Activated T-helper 1 cell treated with anti-CD3 and anti-CD28 coated beads, Interleukin-12 subunit alpha, Interleukin-12 subunit beta, Interleukin-2, Interleukin-4 antibody, amounts not matched to agents 30 ng/mL and 10 ng/mL and 1 ng/mL, durations not matched to agents 14 hours and 24 hours and 36 hours (primary cell): Measurements from ENCODE around the gene NPIPA3. TPM values are rescaled to one million over a fixed set of nuclear protein-coding genes. Genes with fewer than 3 reads are reported as not detected.
"Not testable (repeated sequence)": the region's sequence is repeated elsewhere in the genome, so short reads cannot be mapped to it uniquely, and the experiment has no call there.

Experiments
- DNase-seq: peaks from one replicate; pipeline ENCODE4 v3.0.0; 2021; ENCODE audit warnings: low spot score
- H3K27ac Mint-ChIP-seq: one replicate; pipeline ENCODE4 v1.8.0; 2021; ENCODE audit warnings: mild to moderate bottlenecking, mixed read lengths
- H3K27me3 Mint-ChIP-seq: one replicate; pipeline ENCODE4 v1.8.0; 2022; ENCODE audit warnings: mild to moderate bottlenecking, moderate library complexity, mixed read lengths; ENCODE audit not compliant: insufficient read depth
- H3K36me3 Mint-ChIP-seq: one replicate; pipeline ENCODE4 v1.8.0; 2021; ENCODE audit warnings: low read depth, mixed read lengths
- H3K4me1 Mint-ChIP-seq: one replicate; pipeline ENCODE4 v1.8.0; 2021; ENCODE audit warnings: low read depth, mixed read lengths
- H3K4me3 Mint-ChIP-seq: one replicate; pipeline ENCODE4 v1.8.0; 2021; ENCODE audit warnings: mild to moderate bottlenecking, moderate library complexity, mixed read lengths
- H3K9me3 Mint-ChIP-seq: one replicate; pipeline ENCODE4 v1.8.0; 2021; ENCODE audit warnings: mixed read lengths
- intact Hi-C: fragments of 100-400 bp; cut with micrococcal nuclease; formaldehyde crosslinking; loops from one replicate; pipeline ENCODE4 v1.15.1; 2024
- total RNA-seq: library from RNA; stranded (reverse); gene quantifications from 2 replicates; pipeline ENCODE4 v1.2.3, GENCODE V29; 2022

The NPIPA3 gene
- 2.1 and 2.7 TPM in 2 replicates for total RNA-seq

- H3K9me3 Mint-ChIP-seq, H3K4me3 Mint-ChIP-seq, DNase-seq, H3K36me3 Mint-ChIP-seq, H3K27me3 Mint-ChIP-seq, intact Hi-C loops, H3K27ac Mint-ChIP-seq, H3K4me1 Mint-ChIP-seq: not testable (repeated sequence)
These were observed at the start of gene NPIPA3 for GRCh38 chr16:14703156-14704011. Gene NPIPA3, plus strand, starts transcription at chr16:14703411. Its CDS starts 5,533 bp downstream, at chr16:14708944.

- no peak for DNase-seq
- intact Hi-C loops: no loop called here
- no peaks in the 10 kb centered on the region for H3K27me3 Mint-ChIP-seq
These were observed 45.1 kb upstream of the NPIPA3 start for GRCh38 chr16:14658063-14658462.

GRCh38 chr16:14667347-14668266 is 35.6 kb upstream of the NPIPA3 start:
- intact Hi-C loops: no loop called here
- Mint-ChIP-seq H3K36me3 (peaks cover 48% of the 10 kb centered on the region), H3K4me1 (peaks cover 8% of the 10 kb centered on the region), H3K4me3 (no peak overlapping the region), H3K27me3 (no peaks in the 10 kb centered on the region), H3K27ac (no peak overlapping the region), H3K9me3 (no peaks in the 10 kb centered on the region)
- no peak for DNase-seq

More at GRCh38 chr16:14658063-14658462, 45.1 kb upstream of the NPIPA3 start:
- peaks cover 37% of the 10 kb centered on the region for H3K36me3 Mint-ChIP-seq
- no peak overlapping the region for H3K4me3 Mint-ChIP-seq
- H3K4me1 Mint-ChIP-seq: peaks cover 7% of the 10 kb centered on the region
- H3K9me3 Mint-ChIP-seq: no peaks in the 10 kb centered on the region
- H3K27ac Mint-ChIP-seq: peak overlapping the region; percentile 75

- Mint-ChIP-seq H3K27ac (no peak overlapping the region), H3K27me3 (no peaks in the 10 kb centered on the region), H3K9me3 (no peaks in the 10 kb centered on the region), H3K4me3 (no peak overlapping the region), H3K36me3 (peaks cover 44% of the 10 kb centered on the region), H3K4me1 (peaks cover 9% of the 10 kb centered on the region)
- intact Hi-C loops: no loop called here
- no peak for DNase-seq
These were observed 34.5 kb upstream of the NPIPA3 start for GRCh38 chr16:14668556-14669223.

GRCh38 chr16:14669776-14670175 is 33.4 kb upstream of the NPIPA3 start:
- Mint-ChIP-seq H3K4me3 (no peak overlapping the region), H3K4me1 (peaks cover 9% of the 10 kb centered on the region), H3K9me3 (no peaks in the 10 kb centered on the region), H3K36me3 (peaks cover 35% of the 10 kb centered on the region), H3K27ac (no peak overlapping the region), H3K27me3 (no peaks in the 10 kb centered on the region)
- intact Hi-C loops: no loop called here
- DNase-seq: no peak

GRCh38 chr16:14672403-14672971 is 30.7 kb upstream of the NPIPA3 start:
- H3K9me3 Mint-ChIP-seq: peaks cover 5% of the 10 kb centered on the region
- DNase-seq: no peak
- intact Hi-C loops: no loop called here
- peaks cover 9% of the 10 kb centered on the region for H3K4me1 Mint-ChIP-seq
- H3K36me3 Mint-ChIP-seq: peaks cover 19% of the 10 kb centered on the region
- no peak overlapping the region for H3K4me3 Mint-ChIP-seq
- peak overlapping the region; percentile 3 for H3K27ac Mint-ChIP-seq
- H3K27me3 Mint-ChIP-seq: no peaks in the 10 kb centered on the region

GRCh38 chr16:14676633-14677032 is 26.6 kb upstream of the NPIPA3 start:
- intact Hi-C loops: no loop called here
- peaks cover 6% of the 10 kb centered on the region for H3K36me3 Mint-ChIP-seq
- H3K27me3 Mint-ChIP-seq: no peaks in the 10 kb centered on the region
- H3K27ac Mint-ChIP-seq: no peak overlapping the region
- H3K4me3 Mint-ChIP-seq: no peak overlapping the region
- peaks cover 9% of the 10 kb centered on the region for H3K4me1 Mint-ChIP-seq
- no peak for DNase-seq
- peaks cover 5% of the 10 kb centered on the region for H3K9me3 Mint-ChIP-seq

GRCh38 chr16:14677627-14678026 is 25.6 kb upstream of the NPIPA3 start:
- no peak overlapping the region for H3K27ac Mint-ChIP-seq
- H3K27me3 Mint-ChIP-seq: no peaks in the 10 kb centered on the region
- no peak for DNase-seq
- peaks cover 2% of the 10 kb centered on the region for H3K4me1 Mint-ChIP-seq
- H3K9me3 Mint-ChIP-seq: peaks cover 5% of the 10 kb centered on the region
- H3K36me3 Mint-ChIP-seq: peaks cover under 1% of the 10 kb centered on the region
- intact Hi-C loops: no loop called here
- H3K4me3 Mint-ChIP-seq: no peak overlapping the region

- Mint-ChIP-seq H3K4me3 (no peak overlapping the region), H3K27ac (no peak overlapping the region), H3K27me3 (peaks cover 3% of the 10 kb centered on the region), H3K9me3 (peaks cover 5% of the 10 kb centered on the region), H3K36me3 (no peaks in the 10 kb centered on the region), H3K4me1 (no peaks in the 10 kb centered on the region)
- no peak for DNase-seq
- intact Hi-C loops: no loop called here
These were observed 24.3 kb upstream of the NPIPA3 start for GRCh38 chr16:14678748-14679497.

GRCh38 chr16:14680396-14680795 is 22.8 kb upstream of the NPIPA3 start:
- H3K36me3 Mint-ChIP-seq, H3K4me3 Mint-ChIP-seq, H3K4me1 Mint-ChIP-seq, DNase-seq, H3K27ac Mint-ChIP-seq, H3K27me3 Mint-ChIP-seq, H3K9me3 Mint-ChIP-seq, intact Hi-C loops: not testable (repeated sequence)

GRCh38 chr16:14681115-14681514 is 22.1 kb upstream of the NPIPA3 start:
- Mint-ChIP-seq H3K36me3 (no peaks in the 10 kb centered on the region), H3K9me3 (peaks cover 2% of the 10 kb centered on the region), H3K27me3 (peaks cover 3% of the 10 kb centered on the region), H3K4me3 (no peak overlapping the region), H3K4me1 (no peaks in the 10 kb centered on the region), H3K27ac (no peak overlapping the region)
- intact Hi-C loops: no loop called here
- DNase-seq: no peak

- Mint-ChIP-seq H3K27me3 (peaks cover 5% of the 10 kb centered on the region), H3K9me3 (no peaks in the 10 kb centered on the region), H3K4me1 (no peaks in the 10 kb centered on the region), H3K27ac (no peak overlapping the region), H3K4me3 (no peak overlapping the region), H3K36me3 (no peaks in the 10 kb centered on the region)
- DNase-seq: no peak
- intact Hi-C loops: no loop called here
These were observed 21.1 kb upstream of the NPIPA3 start for GRCh38 chr16:14682121-14682520.
